ENCODE results near the gene CHAT.

CHAT gene

GRCh38 chr10:49569031-49569631, 44.7 kb upstream of the CHAT start (continued):
- TF ChIP-seq PRDM4 (tag by site-specific recombination; IDR thresholded peaks at IDR 0.05) (no peak), PRDM2 (tag by site-specific recombination; IDR thresholded peaks at IDR 0.05; ENCODE audit: borderline replicate concordance) (no peak), ZNF433 (tag by site-specific recombination; IDR thresholded peaks at IDR 0.05; ENCODE audit: low read depth) (no peak)

- Histone ChIP-seq H3K36me3 (ENCODE audit: control insufficient read depth in 2 of 2, insufficient read depth in 1 of 2, low read length in 2 of 2) (no peaks in the 10 kb centered on the region), H3K9me3 (ENCODE audit: control insufficient read depth, insufficient read depth, low read depth, low read length) (no peaks in the 10 kb centered on the region), H3K27ac (ENCODE audit: extremely low read depth, low read depth, low read length) (no peak overlapping the region), H3K4me1 (ENCODE audit: control insufficient read depth, insufficient read depth, low read length) (no peaks in the 10 kb centered on the region), H3K4me3 (ENCODE audit: low read depth, low read length) (no peak overlapping the region)
- POLR2A ChIA-PET, result no interaction called here
- CTCF ChIA-PET, result interaction anchor here (0.6 kb wide), 1 partner anchor 470 kb away, joined by 3 read pairs; no protein-coding TSS in a partner anchor
- no peak for TF ChIP-seq ZNF155 (tag by site-specific recombination; IDR thresholded peaks at IDR 0.05)
- no peak for TF ChIP-seq ZNF362 (tag by site-specific recombination; IDR thresholded peaks at IDR 0.05)
- no peak for TF ChIP-seq BCL11B (tag by site-specific recombination; IDR thresholded peaks at IDR 0.05; ENCODE audit: low read depth)
- TF ChIP-seq ZNF624 (tag by site-specific recombination; IDR thresholded peaks at IDR 0.05), result no peak
- TF ChIP-seq ZNF626 (tag by site-specific recombination; IDR thresholded peaks at IDR 0.05), result no peak
- TF ChIP-seq ZNF121 (tag by site-specific recombination; IDR thresholded peaks at IDR 0.05), result no peak
- no peak for TF ChIP-seq ZSCAN5A (tag by site-specific recombination; IDR thresholded peaks at IDR 0.05)
- TF ChIP-seq ZIC2 (tag by site-specific recombination; IDR thresholded peaks at IDR 0.05), result no peak
- TF ChIP-seq ZNF529 (tag by site-specific recombination; IDR thresholded peaks at IDR 0.05; ENCODE audit: insufficient replicate concordance), result no peak
- no peak for TF ChIP-seq ZNF704 (tag by site-specific recombination; IDR thresholded peaks at IDR 0.05)
- no peak for TF ChIP-seq GLIS2 (tag by site-specific recombination; IDR thresholded peaks at IDR 0.05)
- no peak for TF ChIP-seq SETDB1 (IDR thresholded peaks at IDR 0.05; ENCODE audit: insufficient read length, low read length)
- TF ChIP-seq ZNF112 (tag by site-specific recombination; IDR thresholded peaks at IDR 0.05), result no peak
- TF ChIP-seq ZNF677 (tag by site-specific recombination; IDR thresholded peaks at IDR 0.05), result no peak
- no peak for TF ChIP-seq ZBTB6 (tag by site-specific recombination; IDR thresholded peaks at IDR 0.05)
- no peak for TF ChIP-seq GLIS1 (tag by site-specific recombination; IDR thresholded peaks at IDR 0.05)
- no peak for TF ChIP-seq ZNF16 (tag by site-specific recombination; IDR thresholded peaks at IDR 0.05; ENCODE audit: low read depth)
Measured at GRCh38 chr10:49571388-49571787, 42.4 kb upstream of the CHAT start.
